GM19099 (cell line): ENCODE measurements around the gene AAMDC.
A peak's percentile ranks its signal among the peaks of the same experiment; 100 is the strongest.

Source experiments
- POLR2A ChIP-seq: IDR thresholded peaks from 3 replicates; pipeline ENCODE4 v1.6.1; 2011; ENCODE audit warnings: low read depth; ENCODE audit not compliant: insufficient read length; ENCODE audit errors: extremely low read depth

AAMDC gene

GRCh38 chr11:77806415-77806814, 14.5 kb upstream of the AAMDC start:
- no peak for TF ChIP-seq POLR2A

GRCh38 chr11:77806993-77807392, 14.0 kb upstream of the AAMDC start:
- no peak for TF ChIP-seq POLR2A

DNA sequence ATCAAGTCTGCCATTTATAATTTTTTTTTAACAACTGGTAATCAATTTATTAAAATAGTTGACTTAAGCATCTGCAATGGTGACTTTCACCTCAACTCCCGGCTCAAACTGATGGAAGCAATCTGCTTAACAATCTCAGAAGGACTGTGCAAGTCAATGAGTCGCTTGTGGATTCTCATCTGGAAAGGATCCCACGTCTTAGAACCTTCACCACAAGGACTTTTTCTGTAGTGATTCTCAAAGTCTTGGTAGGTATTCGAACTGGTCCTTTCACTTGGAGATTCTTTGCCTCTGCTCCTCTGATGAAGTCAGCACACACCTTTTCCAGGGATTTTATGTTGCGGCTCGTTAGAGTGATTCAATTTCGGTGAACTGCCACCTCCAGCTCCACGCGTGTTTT, 7.7 kb upstream of the AAMDC start:
- TF ChIP-seq POLR2A, result no peak

- no peak for TF ChIP-seq POLR2A
Observed at GRCh38 chr11:77814848-77815247, 6.1 kb upstream of the AAMDC start.

DNA sequence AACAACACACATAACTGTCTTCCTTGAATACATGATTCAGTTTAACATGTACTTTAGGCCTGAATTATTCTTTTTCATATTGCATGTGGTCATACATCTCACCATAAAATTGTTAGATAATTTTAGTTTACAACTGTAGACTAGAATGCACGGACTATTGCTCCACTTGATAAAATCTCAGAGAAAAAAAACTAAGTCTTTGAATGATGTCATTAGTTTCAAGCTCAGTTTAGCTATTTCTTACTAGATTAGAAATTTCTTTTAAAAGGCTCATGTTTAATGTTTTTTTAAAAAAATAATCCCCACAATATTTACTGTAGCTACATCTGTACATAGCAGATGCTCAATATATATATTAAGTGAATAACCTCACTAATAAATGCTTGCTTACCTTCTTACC, 5.5 kb upstream of the AAMDC start:
- no peak for TF ChIP-seq POLR2A

- peak; percentile 66 for TF ChIP-seq POLR2A
Observed at GRCh38 chr11:77819411-77819920, 1.5 kb upstream of the AAMDC start.

DNA sequence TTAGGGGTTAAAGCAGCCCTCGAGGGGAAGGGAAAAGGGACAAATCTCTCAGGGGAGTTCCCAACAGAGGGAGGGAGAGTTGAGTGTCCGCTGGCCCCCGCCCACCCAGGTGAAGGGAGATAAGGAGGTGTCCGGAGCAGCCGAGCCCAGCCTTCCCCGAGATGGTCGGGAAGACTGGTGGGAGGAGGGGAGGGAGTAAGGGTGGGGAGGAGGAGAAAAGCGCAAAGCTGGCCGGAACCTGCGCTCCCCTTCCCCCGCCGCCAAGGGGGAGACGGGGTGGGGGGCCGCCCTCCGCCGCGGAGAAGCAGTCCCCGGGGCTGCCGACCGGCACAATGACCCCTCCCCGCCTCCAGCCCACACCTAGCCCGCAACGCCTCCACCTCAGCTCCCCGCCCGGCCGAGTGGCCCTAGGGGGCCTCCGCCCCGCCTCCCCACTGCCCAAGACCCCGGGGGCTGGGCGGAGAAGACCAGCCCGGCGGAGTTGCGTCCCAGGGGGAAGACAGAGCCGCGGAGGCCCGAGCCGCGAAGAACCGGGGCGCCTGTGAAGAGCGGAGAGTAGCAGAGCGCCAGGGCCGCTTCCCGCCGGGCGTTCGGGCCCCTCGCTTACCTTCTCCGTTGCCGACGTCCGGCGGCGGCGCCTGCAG, 901 bp upstream of the AAMDC start:
- no peak for TF ChIP-seq POLR2A

GRCh38 chr11:77821349-77821851, 456 bp downstream of the AAMDC start:
- no peak for TF ChIP-seq POLR2A

DNA sequence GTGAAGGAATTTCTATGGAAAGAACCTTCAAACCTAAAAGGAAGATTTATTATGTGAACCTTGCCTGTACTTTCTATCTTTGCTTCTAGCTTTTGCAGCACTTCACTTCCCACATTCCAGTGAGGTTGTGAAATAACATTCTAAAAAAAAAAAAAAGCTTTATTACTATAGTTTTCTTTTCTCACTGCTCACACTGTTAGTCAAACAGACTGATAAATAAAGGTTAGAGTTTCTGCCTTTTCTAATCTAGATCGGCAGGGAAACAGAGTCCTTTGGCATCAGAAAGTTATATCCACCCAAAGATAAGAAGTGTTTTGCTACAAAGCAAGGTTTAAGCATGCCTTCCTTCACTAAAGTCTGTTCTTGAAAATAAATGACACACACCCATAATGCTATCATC, 2.8 kb downstream of the AAMDC start:
- no peak for TF ChIP-seq POLR2A

DNA sequence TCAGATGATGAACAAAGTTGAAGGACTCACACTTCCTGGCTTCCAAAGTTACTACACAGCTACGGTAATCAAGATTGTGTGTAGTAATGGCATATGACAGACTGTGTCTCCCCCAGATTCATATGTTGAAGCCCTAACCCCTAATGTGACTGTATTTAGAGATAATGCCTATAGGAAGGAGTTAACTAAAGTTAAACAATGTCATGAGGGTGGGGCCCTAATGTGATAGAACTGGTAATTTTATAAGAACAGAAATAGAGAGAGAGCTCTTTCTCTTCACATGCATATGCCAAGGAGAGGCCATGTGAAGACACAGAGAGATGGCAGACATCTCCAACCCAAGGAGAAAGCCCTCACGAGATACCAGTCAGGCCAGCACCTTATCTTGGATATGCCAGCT, 8.0 kb downstream of the AAMDC start:
- no peak for TF ChIP-seq POLR2A

DNA sequence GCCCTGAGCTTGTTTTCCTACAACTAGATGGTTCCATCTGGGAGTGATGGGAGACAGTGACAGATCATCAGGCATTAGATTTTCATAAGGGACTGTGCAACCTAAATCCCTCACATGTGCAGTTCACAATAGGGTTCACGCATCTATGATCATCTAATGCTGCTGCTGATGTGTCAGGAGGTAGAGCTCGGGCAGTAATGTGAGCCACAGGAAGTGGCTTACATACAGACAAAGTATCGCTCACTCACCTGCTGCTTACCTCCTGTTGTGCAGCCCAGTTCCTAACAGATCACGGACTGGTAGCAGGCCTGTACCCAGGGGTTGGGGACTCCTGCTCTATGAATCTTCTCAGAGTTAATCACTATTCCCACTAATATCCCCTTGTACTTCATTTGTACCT, 12.4 kb downstream of the AAMDC start:
- no peak for TF ChIP-seq POLR2A

- TF ChIP-seq POLR2A, result no peak
Observed at GRCh38 chr11:77842441-77843121, 21.6 kb downstream of the AAMDC start.

DNA sequence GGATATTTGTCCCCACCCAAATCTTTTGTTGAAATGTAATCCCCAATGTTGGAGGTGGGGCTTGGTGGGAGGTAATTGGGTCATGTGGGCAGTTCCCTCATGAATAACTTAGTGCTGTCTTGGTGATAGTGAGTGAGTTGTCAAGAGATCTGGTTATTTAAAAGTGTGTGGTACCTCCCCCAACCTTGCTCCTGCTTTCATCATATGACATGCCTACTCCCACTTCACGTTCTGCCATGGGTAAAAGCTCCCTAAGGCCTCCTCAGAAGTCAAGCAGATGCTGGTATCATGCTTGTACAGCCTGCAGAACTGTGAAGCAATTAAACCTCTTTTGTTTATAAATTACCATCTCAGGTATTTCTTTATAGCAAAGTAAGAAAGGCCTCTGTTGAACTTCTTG, 30.6 kb downstream of the AAMDC start:
- no peak for TF ChIP-seq POLR2A

- no peak for TF ChIP-seq POLR2A
Observed at GRCh38 chr11:77854838-77855237, 33.9 kb downstream of the AAMDC start.

DNA sequence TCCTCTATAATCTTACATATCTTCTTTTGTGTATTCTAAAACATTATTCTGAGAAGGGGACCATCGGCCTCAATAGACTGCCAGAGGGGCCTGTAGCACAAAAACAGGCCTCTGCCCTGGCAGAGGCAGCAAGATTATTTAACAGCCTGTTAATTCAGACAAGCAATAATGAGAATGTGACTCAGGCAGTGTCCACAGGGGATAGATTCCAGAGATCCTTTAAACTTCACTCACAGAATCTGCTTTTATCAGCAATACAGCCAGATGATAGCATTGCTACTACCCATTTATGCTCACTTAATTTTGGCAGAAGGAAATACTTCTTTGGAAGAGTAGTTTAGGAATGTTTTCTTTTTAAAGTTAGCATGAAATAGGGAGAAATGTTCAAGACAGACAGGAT, 44.9 kb downstream of the AAMDC start:
- TF ChIP-seq POLR2A, result no peak

DNA sequence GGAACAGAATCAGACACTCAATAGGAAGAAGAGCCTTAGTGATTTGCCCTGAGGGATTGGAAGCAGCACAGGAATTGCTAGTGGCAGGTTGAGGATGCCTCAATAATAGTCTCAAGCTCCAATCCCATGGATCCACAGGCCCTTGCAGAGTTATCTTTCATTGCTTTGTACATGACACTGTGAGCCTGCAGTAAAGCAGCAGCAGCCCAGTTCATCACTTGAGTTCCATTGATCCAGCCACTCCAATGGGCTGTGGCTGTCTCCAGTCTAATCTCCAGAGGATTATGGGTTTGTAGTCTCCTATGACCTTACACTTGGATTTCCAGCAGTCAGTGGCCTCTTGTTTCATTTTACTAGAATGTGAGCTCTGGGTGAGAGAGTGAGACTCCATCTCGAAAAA, 45.4 kb downstream of the AAMDC start:
- no peak for TF ChIP-seq POLR2A
